OCI-LY3 (cell line): Measurements from ENCODE around the gene MRPL23.

Experiments used
- H2AFZ ChIP-seq: fragments of 200-600, 300-600 bp; shearing (Covaris generic); 2 replicates; pipeline ENCODE4 v1.6.0; 2014; ENCODE audit warnings: antibody characterized with exemption, low read depth, low read length
- H3K27ac ChIP-seq: fragments of 200-600, 300-600 bp; sonication (generic); 2 replicates; pipeline ENCODE4 v1.5.1; 2014; ENCODE audit warnings: mild to moderate bottlenecking, low read length, moderate library complexity, mixed read lengths
- H3K27me3 ChIP-seq: fragments of 200-600, 300-600 bp; sonication (generic); 2 replicates; pipeline ENCODE4 v1.6.1; 2014; ENCODE audit warnings: low read depth, low read length, mixed read lengths
- H3K36me3 ChIP-seq: fragments of 200-600, 300-600 bp; sonication (generic); replicated peaks from 2 replicates; pipeline ENCODE3; 2014; ENCODE audit warnings: low read depth, low read length, mixed read lengths
- H3K4me1 ChIP-seq: fragments of 300-600, 200-600 bp; sonication (generic); 2 replicates; pipeline ENCODE4 v1.6.1; 2014; ENCODE audit warnings: low read length, mixed read lengths
- H3K4me2 ChIP-seq: fragments of 200-600, 300-600 bp; sonication (generic); 2 replicates; pipeline ENCODE4 v1.6.1; 2014; ENCODE audit warnings: low read length, mixed read lengths
- H3K4me3 ChIP-seq: fragments of 300-600, 200-600 bp; sonication (generic); 2 replicates; pipeline ENCODE4 v1.5.1; 2014; ENCODE audit warnings: antibody characterized with exemption, mild to moderate bottlenecking, low read length, moderate library complexity
- H3K79me2 ChIP-seq: fragments of 300-600, 200-600 bp; shearing (Covaris generic); 2 replicates; pipeline ENCODE4 v1.6.1; 2014; ENCODE audit warnings: mild to moderate bottlenecking, low read length, mixed read lengths
- H3K9ac ChIP-seq: fragments of 300-600, 200-600 bp; shearing (Covaris generic); 2 replicates; pipeline ENCODE4 v1.6.0; 2014; ENCODE audit warnings: mild to moderate bottlenecking, low read length, moderate library complexity
- H3K9me3 ChIP-seq: fragments of 200-600, 300-600 bp; shearing (Covaris generic); 2 replicates; pipeline ENCODE4 v1.6.1; 2014; ENCODE audit warnings: low read length, mixed read lengths; ENCODE audit not compliant: insufficient read depth
- H4K20me1 ChIP-seq: fragments of 200-600, 300-600 bp; sonication (generic); 2 replicates; pipeline ENCODE4 v1.6.1; 2016; ENCODE audit warnings: low read length, mixed read lengths; ENCODE audit not compliant: insufficient read depth
- CTCF ChIP-seq: fragments of 200-600, 300-600 bp; sonication (generic); IDR thresholded peaks from 2 replicates; pipeline ENCODE4 v1.5.1; 2014; ENCODE audit warnings: antibody characterized with exemption, low read length, low read depth
- EZH2phosphoT487 ChIP-seq: fragments of 200-600 bp; shearing (Covaris generic); IDR thresholded peaks from 2 replicates; pipeline ENCODE4 v1.6.1; 2018; ENCODE audit warnings: antibody characterized with exemption, mixed run types, low read depth

The MRPL23 gene

GRCh38 chr11:1943576-1943975, 3.6 kb upstream of the MRPL23 start:
- no peak overlapping the region for H3K27ac ChIP-seq
- no peaks in the 10 kb centered on the region for H3K79me2 ChIP-seq
- H3K9ac ChIP-seq, result no peak overlapping the region
- H3K36me3 ChIP-seq, result no peaks in the 10 kb centered on the region
- no peaks in the 10 kb centered on the region for H3K4me1 ChIP-seq
- H3K4me2 ChIP-seq, result no peak overlapping the region
- TF ChIP-seq CTCF (no peak), EZH2phosphoT487 (no peak)
- H2AFZ ChIP-seq, result no peak overlapping the region
- H3K9me3 ChIP-seq, result no peaks in the 10 kb centered on the region
- no peaks in the 10 kb centered on the region for H3K27me3 ChIP-seq
- no peaks in the 10 kb centered on the region for H4K20me1 ChIP-seq
- H3K4me3 ChIP-seq, result no peak overlapping the region

GRCh38 chr11:1943977-1944376, 3.2 kb upstream of the MRPL23 start:
- Histone ChIP-seq H3K27ac (no peak overlapping the region), H3K36me3 (no peaks in the 10 kb centered on the region), H3K4me2 (no peak overlapping the region), H2AFZ (no peak overlapping the region), H3K79me2 (no peaks in the 10 kb centered on the region), H3K4me1 (no peaks in the 10 kb centered on the region), H3K9ac (no peak overlapping the region), H3K4me3 (no peak overlapping the region), H4K20me1 (no peaks in the 10 kb centered on the region), H3K9me3 (no peaks in the 10 kb centered on the region), H3K27me3 (no peaks in the 10 kb centered on the region)
- TF ChIP-seq EZH2phosphoT487 (no peak), CTCF (no peak)

- Histone ChIP-seq H3K4me2 (no peak overlapping the region), H3K4me3 (no peak overlapping the region), H3K27ac (no peak overlapping the region), H3K36me3 (no peaks in the 10 kb centered on the region), H4K20me1 (no peaks in the 10 kb centered on the region), H3K9me3 (no peaks in the 10 kb centered on the region), H3K4me1 (no peaks in the 10 kb centered on the region), H2AFZ (no peak overlapping the region), H3K27me3 (no peaks in the 10 kb centered on the region), H3K9ac (no peak overlapping the region), H3K79me2 (no peaks in the 10 kb centered on the region)
- TF ChIP-seq EZH2phosphoT487, result no peak
- TF ChIP-seq CTCF, result no peak
Observed at GRCh38 chr11:1947592-1948237, 583 bp downstream of the MRPL23 start.

GRCh38 chr11:1948389-1948788, 1.3 kb downstream of the MRPL23 start:
- Histone ChIP-seq H3K4me1 (no peaks in the 10 kb centered on the region), H3K79me2 (no peaks in the 10 kb centered on the region), H4K20me1 (no peaks in the 10 kb centered on the region), H3K9me3 (no peaks in the 10 kb centered on the region), H3K27ac (no peak overlapping the region), H3K4me3 (no peak overlapping the region), H2AFZ (no peak overlapping the region), H3K27me3 (no peaks in the 10 kb centered on the region), H3K4me2 (no peak overlapping the region), H3K36me3 (no peaks in the 10 kb centered on the region), H3K9ac (no peak overlapping the region)
- TF ChIP-seq CTCF, result no peak
- TF ChIP-seq EZH2phosphoT487, result no peak
